Panc1 (cell line): ENCODE measurements around the gene DHRS2. TPM values are rescaled to one million over a fixed set of nuclear protein-coding genes. Genes with fewer than 3 reads are reported as not detected.

Source experiments
- ATAC-seq: fragments of 200-7000 bp; cut with Tn5 transposase; 2 replicates; pipeline ENCODE4 v1.9.1; 2020; ENCODE audit warnings: mild to moderate bottlenecking, moderate library complexity
- BruUV-seq: library from RNA; stranded (reverse); fragments of 400-500 nt; replicated peaks from 2 replicates; lab custom pipeline; 2021; lab: Mats Ljungman, UMichigan
- CTCF ChIA-PET: fragments of 300-600 bp; sonication (Branson Sonifier 250); formaldehyde crosslinking; loops from one replicate; lab custom pipeline; 2022; ENCODE audit warnings: antibody characterized with exemption; lab: Charles Lee
- POLR2A ChIA-PET: fragments of 300-600 bp; sonication (Branson Sonifier 250); formaldehyde crosslinking; loops from one replicate; lab custom pipeline; 2022; ENCODE audit warnings: antibody characterized with exemption; lab: Charles Lee
- DNase-seq: peaks from one replicate; pipeline ENCODE4 v3.0.0-alpha.2; 2010; ENCODE audit warnings: low read depth, low spot score
- H3K27ac ChIP-seq: 2 replicates; pipeline ENCODE4 v1.5.1; 2011; ENCODE audit warnings: mild to moderate bottlenecking, low read length, inconsistent platforms
- H3K27me3 ChIP-seq: fragments of 200-500 bp; sonication (Bioruptor generic); 2 replicates; pipeline ENCODE4 v1.6.0; 2014; ENCODE audit warnings: low read length, inconsistent platforms; ENCODE audit not compliant: control insufficient read depth, insufficient read depth
- H3K36me3 ChIP-seq: fragments of 200-500 bp; sonication (Bioruptor generic); 2 replicates; pipeline ENCODE4 v1.5.1; 2014; ENCODE audit warnings: inconsistent platforms, mild to moderate bottlenecking, low read length, moderate library complexity; ENCODE audit not compliant: control insufficient read depth, insufficient read depth
- H3K4me1 ChIP-seq: 2 replicates; pipeline ENCODE4 v1.5.1; 2011; ENCODE audit warnings: inconsistent platforms, mild to moderate bottlenecking, low read length, moderate library complexity; ENCODE audit not compliant: control insufficient read depth, insufficient read depth
- H3K4me3 ChIP-seq, 2 experiments: 2 replicates each; pipeline ENCODE4 v1.5.1; 2011 to 2012; ENCODE audit warnings: low read depth in 2 of 2, low read length in 2 of 2, mild to moderate bottlenecking in 2 of 2, inconsistent platforms in 1 of 2, moderate library complexity in 1 of 2
- H3K9me3 ChIP-seq: fragments of 200-500 bp; sonication (Bioruptor generic); 2 replicates; pipeline ENCODE4 v1.5.1; 2014; ENCODE audit warnings: low read depth, mild to moderate bottlenecking, inconsistent platforms, low read length, moderate library complexity; ENCODE audit not compliant: control insufficient read depth, insufficient read depth
- POLR2AphosphoS5 ChIP-seq: IDR thresholded peaks from 2 replicates; pipeline ENCODE4 v1.6.1; 2012; ENCODE audit warnings: mild to moderate bottlenecking, low read depth, low read length, moderate library complexity
- SIN3A ChIP-seq: IDR thresholded peaks from 2 replicates; pipeline ENCODE4 v1.6.1; 2012; ENCODE audit warnings: low read depth, mild to moderate bottlenecking, low read length, moderate library complexity, borderline replicate concordance; ENCODE audit not compliant: insufficient read depth
- TCF7L2 ChIP-seq: IDR thresholded peaks from 2 replicates; pipeline ENCODE4 v1.6.1; 2011; ENCODE audit warnings: mild to moderate bottlenecking, low read depth, low read length, inconsistent platforms
- in situ Hi-C: cut with HindIII; loops from 2 replicates; pipeline ENCODE4 v1.10.0; 2016; ENCODE audit warnings: low sequenced_read_pairs, low pct_unique_long_range_greater_than_20kb
- intact Hi-C: fragments of 100-400 bp; cut with micrococcal nuclease; formaldehyde crosslinking; loops from one replicate; pipeline ENCODE4 v1.10.0; 2022; ENCODE audit not compliant: unreplicated experiment
- total RNA-seq: library from RNA; stranded (reverse); gene quantifications from one replicate; pipeline ENCODE4 v1.2.1, GENCODE V29; 2021; ENCODE audit not compliant: unreplicated experiment
- TF ChIP-seq, protein P1 (sequence below), 2 experiments: IDR thresholded peaks; 2 replicates each; pipeline ENCODE4 v1.6.1; 2011 to 2012; ENCODE audit warnings: low read depth in 2 of 2, control low read depth in 1 of 2, low read length in 1 of 2, mild to moderate bottlenecking in 1 of 2, moderate library complexity in 1 of 2; ENCODE audit not compliant: insufficient read depth in 1 of 2
- TF ChIP-seq, protein P2 (sequence below): fragments of 450-650 bp; IDR thresholded peaks from 2 replicates; pipeline ENCODE4 v1.5.1; 2017; ENCODE audit warnings: mild to moderate bottlenecking

Gene DHRS2
- total RNA-seq, 1 experiment from 2014 or later: 1.0 TPM

DNA sequence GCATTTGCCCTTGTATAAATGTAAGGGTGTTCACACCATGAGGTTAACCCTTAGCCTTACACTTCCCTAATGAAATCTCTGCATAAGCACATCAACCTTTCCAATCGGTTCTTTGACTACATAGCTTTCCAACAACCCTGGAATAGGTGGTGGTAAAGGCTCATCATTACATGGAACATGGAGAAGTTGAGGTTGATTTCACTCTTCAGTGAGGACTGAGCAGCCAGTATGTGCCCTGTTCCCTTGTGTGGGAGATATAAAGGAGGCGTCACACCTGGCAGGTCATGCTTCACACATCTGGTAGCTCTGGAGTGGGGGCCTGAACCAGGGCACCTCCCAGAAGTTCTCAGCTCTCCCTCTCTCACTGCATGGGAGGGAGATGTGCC is 35.8 kb upstream of the DHRS2 start:
- in situ Hi-C loops: no loop called here
- POLR2A ChIA-PET: no interaction called here
- intact Hi-C loops: no loop called here

DNA sequence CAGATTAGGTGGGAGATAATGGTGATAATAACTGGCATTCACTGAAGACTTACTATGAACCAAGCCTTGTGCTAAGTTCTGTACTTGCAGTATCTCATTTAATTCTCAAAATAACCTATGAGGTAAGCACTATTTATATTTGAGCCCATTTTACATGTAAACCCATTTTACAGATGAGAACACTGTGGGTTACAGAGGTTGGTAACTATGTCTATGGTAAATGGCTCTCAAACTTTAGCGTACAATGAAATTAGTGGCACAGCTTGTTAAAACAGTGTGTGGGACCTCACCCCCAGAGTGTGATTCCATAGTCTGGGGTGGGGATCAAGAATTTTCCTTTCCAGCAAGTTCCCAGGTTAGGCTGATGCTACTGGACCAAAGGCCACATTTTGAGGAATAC is 35.4 kb upstream of the DHRS2 start:
- H3K4me3 ChIP-seq: no peak overlapping the region
- ATAC-seq (no peak), DNase-seq (no peak)
- H3K36me3 ChIP-seq: no peaks in the 10 kb centered on the region
- ChIA-PET POLR2A (no interaction called here), CTCF (no interaction called here)
- no peak overlapping the region for H3K27ac ChIP-seq
- intact Hi-C loops: no loop called here
- no peaks in the 10 kb centered on the region for H3K9me3 ChIP-seq
- no peaks in the 10 kb centered on the region for H3K27me3 ChIP-seq
- in situ Hi-C loops: no loop called here
- no peaks in the 10 kb centered on the region for H3K4me1 ChIP-seq
- BruUV-seq: no TSS peak
- TF ChIP-seq POLR2AphosphoS5: no peak
- no peak for TF ChIP-seq TCF7L2
- TF ChIP-seq, protein P1, sequence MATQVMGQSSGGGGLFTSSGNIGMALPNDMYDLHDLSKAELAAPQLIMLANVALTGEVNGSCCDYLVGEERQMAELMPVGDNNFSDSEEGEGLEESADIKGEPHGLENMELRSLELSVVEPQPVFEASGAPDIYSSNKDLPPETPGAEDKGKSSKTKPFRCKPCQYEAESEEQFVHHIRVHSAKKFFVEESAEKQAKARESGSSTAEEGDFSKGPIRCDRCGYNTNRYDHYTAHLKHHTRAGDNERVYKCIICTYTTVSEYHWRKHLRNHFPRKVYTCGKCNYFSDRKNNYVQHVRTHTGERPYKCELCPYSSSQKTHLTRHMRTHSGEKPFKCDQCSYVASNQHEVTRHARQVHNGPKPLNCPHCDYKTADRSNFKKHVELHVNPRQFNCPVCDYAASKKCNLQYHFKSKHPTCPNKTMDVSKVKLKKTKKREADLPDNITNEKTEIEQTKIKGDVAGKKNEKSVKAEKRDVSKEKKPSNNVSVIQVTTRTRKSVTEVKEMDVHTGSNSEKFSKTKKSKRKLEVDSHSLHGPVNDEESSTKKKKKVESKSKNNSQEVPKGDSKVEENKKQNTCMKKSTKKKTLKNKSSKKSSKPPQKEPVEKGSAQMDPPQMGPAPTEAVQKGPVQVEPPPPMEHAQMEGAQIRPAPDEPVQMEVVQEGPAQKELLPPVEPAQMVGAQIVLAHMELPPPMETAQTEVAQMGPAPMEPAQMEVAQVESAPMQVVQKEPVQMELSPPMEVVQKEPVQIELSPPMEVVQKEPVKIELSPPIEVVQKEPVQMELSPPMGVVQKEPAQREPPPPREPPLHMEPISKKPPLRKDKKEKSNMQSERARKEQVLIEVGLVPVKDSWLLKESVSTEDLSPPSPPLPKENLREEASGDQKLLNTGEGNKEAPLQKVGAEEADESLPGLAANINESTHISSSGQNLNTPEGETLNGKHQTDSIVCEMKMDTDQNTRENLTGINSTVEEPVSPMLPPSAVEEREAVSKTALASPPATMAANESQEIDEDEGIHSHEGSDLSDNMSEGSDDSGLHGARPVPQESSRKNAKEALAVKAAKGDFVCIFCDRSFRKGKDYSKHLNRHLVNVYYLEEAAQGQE (IDR thresholded peaks at IDR 0.05; ENCODE audit: insufficient read depth in 1 of 2, low read depth in 2 of 2, low read length in 1 of 2): no peak
- no peak for TF ChIP-seq SIN3A
- TF ChIP-seq, protein P2, sequence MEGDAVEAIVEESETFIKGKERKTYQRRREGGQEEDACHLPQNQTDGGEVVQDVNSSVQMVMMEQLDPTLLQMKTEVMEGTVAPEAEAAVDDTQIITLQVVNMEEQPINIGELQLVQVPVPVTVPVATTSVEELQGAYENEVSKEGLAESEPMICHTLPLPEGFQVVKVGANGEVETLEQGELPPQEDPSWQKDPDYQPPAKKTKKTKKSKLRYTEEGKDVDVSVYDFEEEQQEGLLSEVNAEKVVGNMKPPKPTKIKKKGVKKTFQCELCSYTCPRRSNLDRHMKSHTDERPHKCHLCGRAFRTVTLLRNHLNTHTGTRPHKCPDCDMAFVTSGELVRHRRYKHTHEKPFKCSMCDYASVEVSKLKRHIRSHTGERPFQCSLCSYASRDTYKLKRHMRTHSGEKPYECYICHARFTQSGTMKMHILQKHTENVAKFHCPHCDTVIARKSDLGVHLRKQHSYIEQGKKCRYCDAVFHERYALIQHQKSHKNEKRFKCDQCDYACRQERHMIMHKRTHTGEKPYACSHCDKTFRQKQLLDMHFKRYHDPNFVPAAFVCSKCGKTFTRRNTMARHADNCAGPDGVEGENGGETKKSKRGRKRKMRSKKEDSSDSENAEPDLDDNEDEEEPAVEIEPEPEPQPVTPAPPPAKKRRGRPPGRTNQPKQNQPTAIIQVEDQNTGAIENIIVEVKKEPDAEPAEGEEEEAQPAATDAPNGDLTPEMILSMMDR: no peak

More for the DNA sequence above, 35.8 kb upstream of the DHRS2 start:
- Histone ChIP-seq H3K27ac (no peak overlapping the region), H3K9me3 (no peaks in the 10 kb centered on the region), H3K4me1 (no peaks in the 10 kb centered on the region), H3K4me3 (no peak overlapping the region), H3K36me3 (no peaks in the 10 kb centered on the region), H3K27me3 (no peaks in the 10 kb centered on the region)
- ATAC-seq: no peak
- BruUV-seq: no TSS peak
- no peak for DNase-seq
- CTCF ChIA-PET: no interaction called here
- TF ChIP-seq, protein P1 (IDR thresholded peaks at IDR 0.05; ENCODE audit: insufficient read depth in 1 of 2, low read depth in 2 of 2, low read length in 1 of 2): no peak
- TF ChIP-seq POLR2AphosphoS5 (no peak), TCF7L2 (no peak), SIN3A (no peak)
- TF ChIP-seq, protein P2: no peak
